Glomerular endothelial cell (primary cell): ENCODE data around the gene PABPN1. TPM values are rescaled to one million over a fixed set of nuclear protein-coding genes. Genes with fewer than 3 reads are reported as not detected.
"Not testable (repeated sequence)": the region's sequence is repeated elsewhere in the genome, so short reads cannot be mapped to it uniquely, and the experiment has no call there.

Source experiments
- DNase-seq: peaks from one replicate; pipeline ENCODE4 v3.0.0-alpha.2; 2011; ENCODE audit warnings: low read depth, low spot score; ENCODE audit errors: extremely low read depth
- total RNA-seq: library from RNA; depleted of rRNA; stranded (reverse); fragments of >200 nt; gene quantifications from 2 replicates; pipeline ENCODE4 v1.2.3, GENCODE V29; 2015

PABPN1 gene
- total RNA-seq, 1 donor from 2014 or later, result 79.2 TPM

- DNase-seq, result no peak
Measured at GRCh38 chr14:23301288-23301968, 19.8 kb upstream of the PABPN1 start.

DNA sequence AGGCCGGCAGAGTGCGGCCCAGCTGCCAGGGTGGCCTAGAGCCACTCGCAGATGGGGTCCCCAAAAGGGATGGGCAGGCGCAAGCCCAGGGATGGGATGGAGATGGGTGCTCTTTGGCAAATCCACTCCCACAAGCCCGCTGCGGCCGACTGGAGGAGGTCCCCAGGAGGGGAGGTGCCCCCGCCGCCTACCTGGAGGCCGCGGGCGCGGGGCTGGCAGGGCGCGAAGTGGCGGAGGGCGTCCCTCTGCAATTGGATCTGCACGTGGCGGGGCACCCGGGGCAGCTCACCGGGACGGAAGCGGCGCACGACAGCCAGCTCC is 19.3 kb upstream of the PABPN1 start:
- no peak for DNase-seq

DNA sequence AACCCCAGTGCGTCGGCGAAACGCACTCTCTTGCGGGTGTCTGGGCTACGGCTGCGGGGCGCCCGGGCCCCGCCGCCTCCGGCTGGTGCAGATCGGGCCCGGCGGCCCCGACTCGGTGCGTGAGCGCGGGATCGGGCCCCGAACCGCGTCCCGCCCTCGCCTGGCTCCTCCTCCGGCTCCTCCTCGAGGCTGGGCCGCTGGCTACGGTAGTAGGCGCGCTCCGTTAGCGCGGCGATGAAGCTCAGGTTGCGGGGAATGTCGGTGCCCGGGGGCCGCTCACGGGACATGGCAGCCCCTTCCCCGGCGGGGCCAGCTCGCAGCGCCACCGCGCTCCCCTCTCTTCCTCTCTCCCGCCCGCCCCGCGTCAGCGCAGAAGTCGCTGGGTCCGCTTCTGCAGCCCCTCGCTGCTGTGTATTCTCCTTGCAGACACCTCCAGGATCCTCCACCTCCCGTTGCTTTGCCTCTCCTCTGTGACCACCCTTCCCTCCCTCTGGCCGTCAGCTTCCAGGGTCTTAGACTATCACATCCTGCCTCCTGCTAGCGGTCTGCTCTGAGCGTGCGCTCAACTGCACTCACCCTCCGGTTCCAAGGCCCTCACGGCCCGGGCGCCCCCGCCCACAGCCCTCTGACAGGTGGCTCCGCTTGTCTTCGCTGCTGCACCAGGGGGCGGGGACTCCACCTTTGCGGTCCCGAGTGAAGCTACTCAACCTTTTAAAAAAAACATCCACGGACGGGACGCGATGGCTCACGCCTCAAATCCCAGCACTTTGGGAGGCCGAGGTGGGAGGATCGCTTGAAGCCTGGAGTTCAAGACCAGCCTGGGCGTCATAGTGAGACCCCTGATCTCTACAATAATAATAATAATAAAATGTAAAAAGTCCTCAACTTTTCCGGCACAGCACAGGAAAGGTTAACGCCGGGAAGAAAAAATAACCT is 18.7 kb upstream of the PABPN1 start, which contains the start of gene PPP1R3E:
TSS of gene PPP1R3E (minus strand) at position 570 of the 936 bp plus-strand sequence. CDS start at position 287, 283 bp downstream.
- no peak for DNase-seq

DNA sequence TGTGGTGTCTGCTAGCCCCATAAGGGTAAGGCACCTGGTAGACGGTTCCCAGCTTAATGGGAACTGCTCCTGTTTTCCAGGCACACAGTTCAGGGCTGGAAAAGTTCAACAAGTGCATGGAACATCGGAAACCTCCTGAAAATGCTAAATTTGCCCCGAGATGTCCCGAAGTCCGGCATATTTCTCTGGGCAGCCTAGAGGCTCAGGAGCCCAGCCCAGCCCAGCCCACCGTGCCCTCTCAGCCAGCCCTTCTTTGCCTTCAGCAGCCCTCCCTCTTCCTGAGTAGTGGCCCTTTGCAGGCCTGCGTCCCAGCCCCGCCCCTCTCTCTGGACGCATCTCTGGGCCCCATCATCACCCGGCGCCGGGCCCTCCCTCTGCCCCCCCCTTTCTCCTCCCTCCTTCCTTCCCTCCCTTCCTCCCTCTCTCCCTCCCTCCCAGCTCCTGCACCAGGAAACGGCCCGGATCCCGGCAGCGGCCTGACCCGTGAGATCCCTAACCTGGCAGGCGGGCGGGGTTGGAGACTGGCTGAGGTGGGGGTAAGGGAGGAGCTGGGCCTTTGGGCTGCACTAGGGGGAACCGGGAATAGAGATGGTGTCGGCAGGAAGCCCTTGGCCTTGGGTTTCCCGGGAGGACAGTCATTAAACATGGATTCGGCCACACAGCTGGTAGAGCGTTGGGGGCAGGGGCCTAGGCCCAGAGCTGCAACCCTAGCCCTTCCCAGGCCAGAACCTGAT is 14.7 kb upstream of the PABPN1 start, which contains the start of gene BCL2L2:
TSS of gene BCL2L2 (plus strand) at position 422 of the 734 bp plus-strand sequence. CDS start 935 bp downstream, outside the sequence.
- DNase-seq, result no peak

GRCh38 chr14:23307146-23307530 is 14.1 kb upstream of the PABPN1 start:
- no peak for DNase-seq

GRCh38 chr14:23307687-23308644 is 13.3 kb upstream of the PABPN1 start:
- no peak for DNase-seq

- no peak for DNase-seq
Measured at GRCh38 chr14:23308721-23309445, 12.4 kb upstream of the PABPN1 start.

DNA sequence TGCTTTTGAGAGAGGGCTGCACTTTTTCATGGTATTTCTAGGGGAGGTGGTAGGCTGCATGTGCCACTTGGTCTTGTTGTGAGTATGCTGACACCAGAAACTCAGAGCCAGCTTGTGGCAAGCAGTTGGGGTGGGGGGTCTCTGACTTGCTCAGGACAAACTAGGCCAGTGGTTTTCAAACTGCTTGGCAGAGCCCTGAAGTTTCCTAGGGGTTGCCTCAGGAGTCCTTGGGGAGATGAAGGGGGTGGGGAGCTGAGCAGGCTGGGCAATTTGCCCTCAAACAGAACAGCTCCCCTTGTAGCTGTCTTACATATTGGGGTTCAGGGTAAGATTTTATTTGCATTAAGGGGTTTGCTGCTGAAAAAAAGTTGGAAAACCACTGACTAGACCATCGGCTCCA is 10.7 kb upstream of the PABPN1 start:
- no peak for DNase-seq

DNA sequence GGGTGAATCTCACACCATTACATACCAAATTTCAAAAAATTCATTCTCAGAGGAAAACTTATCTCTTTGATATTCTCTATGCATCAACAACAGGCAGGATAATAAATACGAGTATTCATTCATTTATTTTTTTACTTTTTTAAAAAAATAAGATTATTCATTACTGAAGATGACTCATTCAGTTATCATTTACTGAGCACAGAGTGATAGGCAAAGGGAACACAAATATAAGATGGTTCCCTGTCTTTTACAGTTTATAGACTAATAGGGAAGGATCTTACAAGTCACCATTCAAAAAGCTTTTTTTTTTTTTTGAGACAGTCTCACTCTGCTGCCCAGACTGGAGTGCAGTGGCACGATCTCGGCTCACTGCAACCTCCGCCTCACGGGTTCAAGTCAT is 5.0 kb upstream of the PABPN1 start:
- no peak for DNase-seq

- no peak for DNase-seq
Measured at GRCh38 chr14:23319746-23320583, 1.3 kb upstream of the PABPN1 start.

GRCh38 chr14:23321572-23322547 is 603 bp downstream of the PABPN1 start:
- DNase-seq, result no peak

- DNase-seq, result no peak
Measured at GRCh38 chr14:23322568-23323517, 1.6 kb downstream of the PABPN1 start.

GRCh38 chr14:23323838-23324454 is 2.7 kb downstream of the PABPN1 start:
- no peak for DNase-seq

DNA sequence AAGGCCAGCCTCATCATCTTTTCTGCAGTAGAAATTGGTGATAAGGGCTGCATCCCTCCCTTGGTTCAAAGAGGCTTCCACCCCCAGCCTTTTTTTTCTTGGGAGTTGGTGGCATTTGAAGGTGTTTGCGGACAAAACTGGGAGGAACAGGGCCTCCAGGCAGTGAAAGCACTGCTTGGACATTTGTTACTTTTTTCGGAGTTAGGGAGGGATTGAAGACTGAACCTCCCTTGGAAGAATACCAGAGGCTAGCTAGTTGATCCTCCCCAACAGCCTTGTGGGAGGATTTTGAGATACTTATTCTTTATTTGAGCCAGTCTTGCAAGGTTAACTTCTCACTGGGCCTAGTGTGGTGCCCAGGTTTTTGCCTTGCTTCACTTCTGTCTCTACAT is 3.2 kb downstream of the PABPN1 start:
- DNase-seq, result no peak

- no peak for DNase-seq
Measured at GRCh38 chr14:23324993-23325392, 3.7 kb downstream of the PABPN1 start.

DNA sequence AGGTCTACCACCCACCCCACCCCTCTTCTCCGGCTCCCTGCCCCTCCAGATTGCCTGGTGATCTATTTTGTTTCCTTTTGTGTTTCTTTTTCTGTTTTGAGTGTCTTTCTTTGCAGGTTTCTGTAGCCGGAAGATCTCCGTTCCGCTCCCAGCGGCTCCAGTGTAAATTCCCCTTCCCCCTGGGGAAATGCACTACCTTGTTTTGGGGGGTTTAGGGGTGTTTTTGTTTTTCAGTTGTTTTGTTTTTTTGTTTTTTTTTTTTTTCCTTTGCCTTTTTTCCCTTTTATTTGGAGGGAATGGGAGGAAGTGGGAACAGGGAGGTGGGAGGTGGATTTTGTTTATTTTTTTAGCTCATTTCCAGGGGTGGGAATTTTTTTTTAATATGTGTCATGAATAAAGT is 4.5 kb downstream of the PABPN1 start:
- DNase-seq, result not testable (repeated sequence)
